HUES6 (cell line): ENCODE results near the gene PSMD12.
"Not testable (repeated sequence)": the region's sequence is repeated elsewhere in the genome, so short reads cannot be mapped to it uniquely, and the experiment has no call there.

Source experiments
- H3K27ac ChIP-seq: 2 replicates; pipeline ENCODE4 v1.7.0; 2013; ENCODE audit warnings: low read depth, mild to moderate bottlenecking, low read length, inconsistent platforms
- H3K27me3 ChIP-seq: 2 replicates; pipeline ENCODE4 v1.6.1; 2013; ENCODE audit warnings: low read length; ENCODE audit not compliant: control insufficient read depth, insufficient read depth
- H3K36me3 ChIP-seq: 2 replicates; pipeline ENCODE4 v1.6.1; 2013; ENCODE audit warnings: low read length; ENCODE audit not compliant: control insufficient read depth, insufficient read depth
- H3K4me1 ChIP-seq: 2 replicates; pipeline ENCODE4 v1.6.1; 2013; ENCODE audit warnings: low read length; ENCODE audit not compliant: control insufficient read depth, insufficient read depth
- H3K4me3 ChIP-seq: 2 replicates; pipeline ENCODE4 v1.5.1; 2013; ENCODE audit warnings: low read depth, low read length
- H3K9ac ChIP-seq: one replicate; pipeline ENCODE4 v1.6.1; 2013; ENCODE audit warnings: mild to moderate bottlenecking, low read length
- H3K9me3 ChIP-seq: 2 replicates; pipeline ENCODE4 v1.6.1; 2013; ENCODE audit warnings: low read depth, low read length; ENCODE audit not compliant: control insufficient read depth, insufficient read depth

Gene PSMD12

GRCh38 chr17:67353929-67354574 is 12.3 kb downstream of the PSMD12 start:
- Histone ChIP-seq H3K36me3 (peaks cover 86% of the 10 kb centered on the region), H3K4me3 (no peak overlapping the region), H3K4me1 (peaks cover 4% of the 10 kb centered on the region; the same call in 1 of the 2 replicates), H3K9me3 (no peaks in the 10 kb centered on the region), H3K27ac (0 out of 2 replicates have a peak overlapping the region, but pooled peaks have one; percentile 4), H3K9ac (no peak overlapping the region), H3K27me3 (no peaks in the 10 kb centered on the region)

DNA sequence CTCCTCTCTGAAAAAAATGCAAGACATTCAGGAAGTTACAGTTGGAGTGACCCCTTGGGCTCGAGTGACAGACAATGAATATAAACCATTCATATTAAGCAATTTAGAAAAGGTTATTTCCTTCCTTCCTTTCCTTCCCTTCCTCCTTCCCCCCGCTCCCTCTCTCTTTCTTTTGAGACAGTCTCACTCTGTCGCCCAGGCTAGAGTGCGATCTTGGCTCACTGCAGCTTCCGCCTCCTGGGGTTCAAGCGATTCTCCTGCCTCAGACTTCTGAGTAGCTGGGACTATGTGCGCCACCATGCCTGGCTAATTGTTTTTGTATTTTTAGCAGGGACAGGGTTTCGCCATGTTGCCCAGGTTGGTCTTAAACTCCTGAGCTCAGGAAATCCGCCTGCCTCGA is 13.2 kb downstream of the PSMD12 start:
- Histone ChIP-seq H3K27ac (0 out of 2 replicates have a peak overlapping the region, but pooled peaks have one; percentile 33), H3K27me3 (no peaks in the 10 kb centered on the region), H3K9ac (no peak overlapping the region), H3K9me3 (no peaks in the 10 kb centered on the region), H3K36me3 (peaks cover 93% of the 10 kb centered on the region), H3K4me3 (no peak overlapping the region), H3K4me1 (peaks cover 4% of the 10 kb centered on the region; the same call in 1 of the 2 replicates)

- H3K27ac ChIP-seq: no peak overlapping the region
- peaks cover 92% of the 10 kb centered on the region for H3K36me3 ChIP-seq
- no peak overlapping the region for H3K9ac ChIP-seq
These were observed 17.0 kb downstream of the PSMD12 start for GRCh38 chr17:67349420-67349819.

DNA sequence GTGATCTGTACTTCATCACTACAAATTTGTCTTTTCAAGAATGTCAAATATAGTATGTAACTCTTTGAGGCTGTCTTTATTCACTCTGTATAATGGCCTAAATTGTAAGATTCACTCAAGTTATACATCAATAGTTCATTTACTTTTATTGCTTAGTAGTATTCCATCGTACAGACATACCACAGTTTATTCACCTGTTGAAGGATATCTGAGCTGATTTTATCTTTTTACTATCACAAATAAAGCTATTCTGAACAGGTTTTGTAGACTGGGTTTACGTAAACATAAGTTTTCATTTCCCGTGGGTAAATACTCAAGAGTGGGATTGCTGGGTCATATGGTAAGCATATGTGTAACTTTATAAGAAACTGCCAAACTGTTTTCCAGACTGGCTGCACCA is 18.6 kb downstream of the PSMD12 start:
- peaks cover 92% of the 10 kb centered on the region for H3K36me3 ChIP-seq
- H3K27ac ChIP-seq: no peak overlapping the region
- no peaks in the 10 kb centered on the region for H3K27me3 ChIP-seq
- H3K9ac ChIP-seq: no peak overlapping the region
- H3K9me3 ChIP-seq: no peaks in the 10 kb centered on the region
- H3K4me3 ChIP-seq: no peak overlapping the region
- H3K4me1 ChIP-seq: no peaks in the 10 kb centered on the region

More at GRCh38 chr17:67349420-67349819, 17.0 kb downstream of the PSMD12 start:
- no peak overlapping the region for H3K4me3 ChIP-seq
- no peaks in the 10 kb centered on the region for H3K27me3 ChIP-seq
- peaks cover 4% of the 10 kb centered on the region; the same call in 1 of the 2 replicates for H3K4me1 ChIP-seq
- no peaks in the 10 kb centered on the region for H3K9me3 ChIP-seq

DNA sequence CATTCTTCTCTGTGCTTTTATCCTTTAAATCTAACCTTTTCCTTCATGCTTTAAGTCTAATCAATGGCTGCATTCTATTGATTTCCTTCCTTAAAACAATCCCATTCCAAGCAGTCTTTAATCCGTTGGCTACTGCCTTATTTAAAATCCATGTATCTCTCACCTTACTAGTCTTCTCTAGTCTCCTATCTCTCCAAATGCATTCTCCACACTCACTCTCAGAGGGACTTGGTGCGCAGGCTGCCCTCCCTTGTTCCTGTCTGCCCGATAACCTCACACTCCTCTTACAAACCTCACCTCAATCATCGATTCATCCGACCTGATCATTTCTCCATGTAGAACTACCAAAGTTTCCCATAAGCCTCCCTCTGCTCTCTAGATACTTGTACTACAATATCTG is 23.1 kb downstream of the PSMD12 start:
- Histone ChIP-seq H3K9me3 (no peaks in the 10 kb centered on the region), H3K4me3 (no peak overlapping the region), H3K4me1 (no peaks in the 10 kb centered on the region), H3K27ac (no peak overlapping the region), H3K27me3 (no peaks in the 10 kb centered on the region), H3K9ac (no peak overlapping the region), H3K36me3 (peaks cover 86% of the 10 kb centered on the region)

DNA sequence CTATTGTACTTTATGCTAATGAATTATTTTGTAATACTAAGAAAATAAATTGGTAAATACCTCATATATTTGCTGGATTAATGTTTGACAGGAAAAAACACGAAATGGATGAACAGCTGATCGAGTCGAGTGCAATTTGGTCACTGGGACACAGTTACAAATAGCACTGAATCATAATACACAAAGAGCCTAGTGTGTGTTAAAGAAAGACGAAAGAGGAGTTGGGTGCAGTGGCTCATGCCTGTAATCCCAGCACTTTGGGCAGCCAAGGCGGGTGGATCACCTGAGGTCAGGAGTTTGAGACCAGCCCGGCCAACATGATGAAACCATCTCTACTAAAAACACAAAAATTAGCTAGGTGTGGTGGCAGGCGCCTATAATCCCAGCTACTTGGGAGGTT is 28.0 kb downstream of the PSMD12 start:
- H3K9ac ChIP-seq, H3K4me1 ChIP-seq, H3K27me3 ChIP-seq, H3K27ac ChIP-seq, H3K9me3 ChIP-seq, H3K4me3 ChIP-seq: not testable (repeated sequence)
- H3K36me3 ChIP-seq: peaks cover 41% of the 10 kb centered on the region

GRCh38 chr17:67336859-67337258 is 29.5 kb downstream of the PSMD12 start:
- Histone ChIP-seq H3K27me3 (no peaks in the 10 kb centered on the region), H3K27ac (no peak overlapping the region), H3K4me3 (no peak overlapping the region), H3K36me3 (peaks cover 26% of the 10 kb centered on the region), H3K9me3 (no peaks in the 10 kb centered on the region), H3K4me1 (no peaks in the 10 kb centered on the region), H3K9ac (no peak overlapping the region)

DNA sequence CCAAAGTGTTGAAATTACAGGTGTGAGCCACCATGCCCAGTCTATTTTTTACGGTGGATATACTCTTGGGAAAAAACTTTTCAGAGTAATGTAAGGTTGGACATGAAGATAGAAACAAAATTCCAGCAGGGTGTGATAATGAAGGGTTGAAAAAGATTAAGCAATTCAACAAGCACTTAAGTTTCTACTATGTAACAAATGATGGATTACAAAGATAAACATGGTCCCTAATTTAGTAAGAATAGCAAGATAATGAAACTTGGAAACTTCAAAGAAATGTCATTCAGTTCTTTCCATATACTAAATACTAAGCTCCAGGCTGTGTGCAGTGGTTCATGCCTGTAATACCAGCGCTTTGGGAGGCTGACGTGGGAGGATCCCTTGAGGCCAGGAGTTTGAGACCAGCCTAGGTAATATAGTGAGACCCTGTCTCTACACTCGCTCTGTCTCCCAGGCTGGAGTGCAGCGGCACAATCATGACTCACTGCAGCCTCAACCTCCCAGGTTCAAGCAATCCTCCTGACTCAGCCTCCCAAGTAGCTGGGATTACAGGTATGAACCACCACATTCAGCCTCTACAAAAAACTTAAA is 31.0 kb downstream of the PSMD12 start:
- Histone ChIP-seq H3K4me3 (no peak overlapping the region), H3K27ac (no peak overlapping the region), H3K36me3 (peaks cover 11% of the 10 kb centered on the region; the same call in 1 of the 2 replicates), H3K27me3 (no peaks in the 10 kb centered on the region), H3K9ac (no peak overlapping the region), H3K4me1 (no peaks in the 10 kb centered on the region), H3K9me3 (no peaks in the 10 kb centered on the region)

DNA sequence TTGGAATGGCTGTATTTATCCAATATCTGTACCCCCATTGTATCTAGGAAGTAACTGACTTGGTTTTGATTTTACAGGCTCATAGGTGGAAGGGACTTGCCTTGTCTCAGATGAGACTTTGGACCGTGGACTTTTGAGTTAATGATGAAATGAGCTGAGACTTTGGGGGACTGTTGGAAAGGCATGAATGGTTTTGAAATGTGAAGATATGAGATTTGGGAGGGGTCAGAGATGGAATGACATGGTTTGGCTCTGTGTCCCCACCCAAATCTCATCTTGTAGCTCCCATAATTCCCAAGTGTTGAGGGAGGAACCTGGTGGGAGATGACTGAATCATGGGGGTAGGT is 34.2 kb downstream of the PSMD12 start:
- not testable (repeated sequence) for H3K27me3 ChIP-seq, H3K4me3 ChIP-seq, H3K4me1 ChIP-seq, H3K36me3 ChIP-seq, H3K9me3 ChIP-seq, H3K9ac ChIP-seq, H3K27ac ChIP-seq

DNA sequence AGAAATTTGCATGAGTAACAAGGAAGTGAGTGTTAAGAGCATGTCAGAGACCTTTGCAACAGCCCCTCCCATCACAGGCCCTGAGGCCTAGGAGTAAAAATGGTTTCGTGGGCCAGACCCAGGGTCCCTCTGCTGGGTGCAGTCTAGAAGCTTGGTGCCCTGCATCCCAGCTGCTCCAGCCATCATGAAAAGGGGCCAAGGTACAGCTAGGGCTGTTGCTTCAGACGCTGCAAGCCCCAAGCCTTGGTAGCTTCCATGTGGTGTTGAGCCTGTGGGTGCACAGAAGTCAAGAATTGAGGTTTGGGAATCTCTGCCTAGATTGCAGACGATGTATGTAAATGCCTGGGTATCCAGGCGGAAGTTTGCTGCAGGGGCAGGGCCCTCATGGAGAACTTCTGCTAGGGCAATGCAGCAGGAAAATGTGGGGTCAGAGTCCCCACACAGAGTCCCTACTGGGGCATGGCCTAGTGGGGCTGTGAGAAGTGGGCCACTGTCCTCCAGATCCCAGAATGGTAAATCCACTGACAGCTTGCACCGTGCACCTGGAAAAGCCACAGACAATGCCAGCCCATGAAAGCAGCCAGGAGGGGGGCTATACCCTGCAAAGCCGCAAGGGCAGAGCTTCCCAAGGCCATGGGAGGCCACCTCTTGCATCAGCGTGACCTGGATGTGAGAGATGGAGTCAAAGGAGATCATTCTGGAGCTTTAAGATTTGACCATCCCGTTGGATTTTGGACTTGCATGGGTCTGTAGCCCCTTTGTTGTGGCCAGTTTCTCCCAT is 34.8 kb downstream of the PSMD12 start:
- not testable (repeated sequence) for H3K9me3 ChIP-seq, H3K27me3 ChIP-seq, H3K4me3 ChIP-seq, H3K36me3 ChIP-seq, H3K9ac ChIP-seq, H3K4me1 ChIP-seq, H3K27ac ChIP-seq

DNA sequence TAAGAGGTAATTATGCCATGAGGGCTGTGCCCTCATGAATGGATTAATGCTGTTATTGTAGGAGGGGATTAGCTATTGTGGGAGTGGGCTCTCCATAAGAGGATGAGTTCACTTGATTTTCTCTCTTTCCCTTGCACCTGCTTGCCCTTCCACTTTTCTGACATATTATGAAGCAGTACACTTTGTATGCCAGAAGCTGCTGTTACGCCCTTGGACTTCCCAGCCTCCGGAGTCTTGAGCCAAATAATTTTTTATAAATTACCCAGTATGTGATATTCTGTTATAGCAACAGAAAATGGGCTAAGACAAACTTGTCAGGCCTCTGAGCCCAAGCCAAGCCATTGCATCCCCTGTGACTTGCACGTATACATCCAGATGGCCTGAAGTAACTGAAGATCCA is 38.4 kb downstream of the PSMD12 start:
- no peak overlapping the region for H3K27ac ChIP-seq
- no peak overlapping the region for H3K4me3 ChIP-seq

More for the DNA sequence above, 38.4 kb downstream of the PSMD12 start:
- peaks cover 5% of the 10 kb centered on the region; the same call in 1 of the 2 replicates for H3K9me3 ChIP-seq
- H3K27me3 ChIP-seq: no peaks in the 10 kb centered on the region
- H3K9ac ChIP-seq: no peak overlapping the region
- H3K4me1 ChIP-seq: no peaks in the 10 kb centered on the region
- H3K36me3 ChIP-seq: no peaks in the 10 kb centered on the region
